ENCODE results near the gene GTF2F1.

DNA sequence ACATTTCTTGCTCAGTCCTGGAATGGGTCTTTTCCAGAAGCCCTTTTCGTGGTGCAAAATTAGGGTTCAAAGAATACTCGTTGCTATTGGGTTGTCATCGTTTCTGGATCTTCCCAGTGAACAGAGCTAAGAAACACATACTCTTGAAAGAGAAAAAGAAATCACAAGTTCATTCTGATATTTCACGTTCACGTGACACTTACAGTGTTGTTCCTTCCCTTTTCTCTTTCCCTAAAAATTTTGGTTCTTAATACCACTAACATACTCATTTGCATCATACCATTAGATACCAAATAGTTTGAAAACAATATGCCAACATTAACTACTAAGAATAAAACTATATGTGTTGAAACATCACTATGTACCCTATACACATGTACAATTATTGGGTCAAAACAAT is 13.4 kb upstream of the GTF2F1 start:
- TF ChIP-seq ATF2 (IDR thresholded peaks at IDR 0.05; ENCODE audit: low read length) (no peak), BCL11A (IDR thresholded peaks at IDR 0.05; ENCODE audit: low read depth, low read length) (no peak), E2F4 (IDR thresholded peaks at IDR 0.05; ENCODE audit: low read depth, low read length) (no peak), TBL1XR1 (IDR thresholded peaks at IDR 0.05; ENCODE audit: low read depth, low read length) (no peak), SMAD1 (IDR thresholded peaks at IDR 0.05; ENCODE audit: low read depth, partially characterized antibody) (no peak), EZH2 (IDR thresholded peaks at IDR 0.05; ENCODE audit: borderline replicate concordance, control insufficient read depth, low read depth, low read length) (no peak), GABPA (IDR thresholded peaks at IDR 0.05; ENCODE audit: low read depth) (no peak), PML (IDR thresholded peaks at IDR 0.05; ENCODE audit: low read length) (no peak)
